ENCODE measurements around the gene RNU2-63P.

DNA sequence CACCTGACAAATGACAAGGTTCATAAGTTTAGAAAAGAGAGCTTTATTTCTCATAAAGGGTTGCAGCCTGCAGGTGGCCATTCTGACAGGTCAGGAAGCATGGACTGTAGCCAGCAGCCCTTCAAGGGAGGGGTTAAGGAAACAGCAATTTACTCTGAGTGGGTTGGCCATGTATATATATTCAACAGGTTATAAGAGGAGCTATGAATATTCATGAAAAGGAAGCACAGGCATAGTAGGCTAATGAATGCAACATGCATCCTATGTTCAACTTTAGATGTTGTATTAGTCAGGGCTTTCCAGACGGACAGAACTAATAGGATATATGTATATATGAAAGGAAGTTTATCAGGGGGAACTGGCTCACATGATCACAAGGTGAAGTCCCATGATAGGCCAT is 20.6 kb downstream of the RNU2-63P start:
- TF ChIP-seq, protein P1, sequence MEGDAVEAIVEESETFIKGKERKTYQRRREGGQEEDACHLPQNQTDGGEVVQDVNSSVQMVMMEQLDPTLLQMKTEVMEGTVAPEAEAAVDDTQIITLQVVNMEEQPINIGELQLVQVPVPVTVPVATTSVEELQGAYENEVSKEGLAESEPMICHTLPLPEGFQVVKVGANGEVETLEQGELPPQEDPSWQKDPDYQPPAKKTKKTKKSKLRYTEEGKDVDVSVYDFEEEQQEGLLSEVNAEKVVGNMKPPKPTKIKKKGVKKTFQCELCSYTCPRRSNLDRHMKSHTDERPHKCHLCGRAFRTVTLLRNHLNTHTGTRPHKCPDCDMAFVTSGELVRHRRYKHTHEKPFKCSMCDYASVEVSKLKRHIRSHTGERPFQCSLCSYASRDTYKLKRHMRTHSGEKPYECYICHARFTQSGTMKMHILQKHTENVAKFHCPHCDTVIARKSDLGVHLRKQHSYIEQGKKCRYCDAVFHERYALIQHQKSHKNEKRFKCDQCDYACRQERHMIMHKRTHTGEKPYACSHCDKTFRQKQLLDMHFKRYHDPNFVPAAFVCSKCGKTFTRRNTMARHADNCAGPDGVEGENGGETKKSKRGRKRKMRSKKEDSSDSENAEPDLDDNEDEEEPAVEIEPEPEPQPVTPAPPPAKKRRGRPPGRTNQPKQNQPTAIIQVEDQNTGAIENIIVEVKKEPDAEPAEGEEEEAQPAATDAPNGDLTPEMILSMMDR (IDR thresholded peaks at IDR 0.05) = no peak
- no peak for TF ChIP-seq POLR2A (IDR thresholded peaks at IDR 0.05)
- no peak for TF ChIP-seq POLR2AphosphoS5 (IDR thresholded peaks at IDR 0.05)
- TF ChIP-seq EP300 (IDR thresholded peaks at IDR 0.05) = no peak
